ENCODE measurements around the gene PPP1R16B.

GRCh38 chr20:38883081-38883980 is 77.8 kb downstream of the PPP1R16B start:
- TF ChIP-seq POLR2AphosphoS5 (IDR thresholded peaks at IDR 0.05; ENCODE audit: low read depth, low read length), result no peak
- TF ChIP-seq, protein P1, sequence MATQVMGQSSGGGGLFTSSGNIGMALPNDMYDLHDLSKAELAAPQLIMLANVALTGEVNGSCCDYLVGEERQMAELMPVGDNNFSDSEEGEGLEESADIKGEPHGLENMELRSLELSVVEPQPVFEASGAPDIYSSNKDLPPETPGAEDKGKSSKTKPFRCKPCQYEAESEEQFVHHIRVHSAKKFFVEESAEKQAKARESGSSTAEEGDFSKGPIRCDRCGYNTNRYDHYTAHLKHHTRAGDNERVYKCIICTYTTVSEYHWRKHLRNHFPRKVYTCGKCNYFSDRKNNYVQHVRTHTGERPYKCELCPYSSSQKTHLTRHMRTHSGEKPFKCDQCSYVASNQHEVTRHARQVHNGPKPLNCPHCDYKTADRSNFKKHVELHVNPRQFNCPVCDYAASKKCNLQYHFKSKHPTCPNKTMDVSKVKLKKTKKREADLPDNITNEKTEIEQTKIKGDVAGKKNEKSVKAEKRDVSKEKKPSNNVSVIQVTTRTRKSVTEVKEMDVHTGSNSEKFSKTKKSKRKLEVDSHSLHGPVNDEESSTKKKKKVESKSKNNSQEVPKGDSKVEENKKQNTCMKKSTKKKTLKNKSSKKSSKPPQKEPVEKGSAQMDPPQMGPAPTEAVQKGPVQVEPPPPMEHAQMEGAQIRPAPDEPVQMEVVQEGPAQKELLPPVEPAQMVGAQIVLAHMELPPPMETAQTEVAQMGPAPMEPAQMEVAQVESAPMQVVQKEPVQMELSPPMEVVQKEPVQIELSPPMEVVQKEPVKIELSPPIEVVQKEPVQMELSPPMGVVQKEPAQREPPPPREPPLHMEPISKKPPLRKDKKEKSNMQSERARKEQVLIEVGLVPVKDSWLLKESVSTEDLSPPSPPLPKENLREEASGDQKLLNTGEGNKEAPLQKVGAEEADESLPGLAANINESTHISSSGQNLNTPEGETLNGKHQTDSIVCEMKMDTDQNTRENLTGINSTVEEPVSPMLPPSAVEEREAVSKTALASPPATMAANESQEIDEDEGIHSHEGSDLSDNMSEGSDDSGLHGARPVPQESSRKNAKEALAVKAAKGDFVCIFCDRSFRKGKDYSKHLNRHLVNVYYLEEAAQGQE (IDR thresholded peaks at IDR 0.05; ENCODE audit: insufficient read depth in 1 of 2, low read depth in 2 of 2, low read length in 2 of 2), result 0 out of 4 replicates have a peak, but pooled peaks have one; percentile 37 to 54
- TF ChIP-seq SIN3A (IDR thresholded peaks at IDR 0.05; ENCODE audit: borderline replicate concordance, insufficient read depth, low read length), result peak; percentile 76; the same call in 1 of the 2 replicates
- no peak for TF ChIP-seq TAF1 (IDR thresholded peaks at IDR 0.05; ENCODE audit: borderline replicate concordance, insufficient read depth, low read length)
- TF ChIP-seq FOXP2 (optimal IDR thresholded peaks at IDR 0.05; ENCODE audit: borderline replicate concordance, extremely low read depth, extremely low read length, insufficient read depth), result peak; percentile 82
